Activated CD8-positive, alpha-beta memory T cell treated with anti-CD3 and anti-CD28 coated beads, Interleukin-2, amount 10 ng/mL, durations not matched to agents 7 days and 5 days (primary cell): Measurements from ENCODE around the gene DPP3. TPM values are rescaled to one million over a fixed set of nuclear protein-coding genes. Genes with fewer than 3 reads are reported as not detected.
"Not testable (repeated sequence)": the region's sequence is repeated elsewhere in the genome, so short reads cannot be mapped to it uniquely, and the experiment has no call there.

ENCODE experiments used
- ATAC-seq: fragments of 150-1000 bp; cut with Tn5 transposase; one replicate; pipeline ENCODE4 v1.10.0; 2021; ENCODE audit warnings: moderate library complexity
- CTCF ChIA-PET: fragments of 350-600 bp; sonication (Branson Sonifier 250); formaldehyde crosslinking; loops from one replicate; lab custom pipeline; 2021; ENCODE audit warnings: antibody characterized with exemption; lab: Charles Lee
- DNase-seq: peaks from one replicate; pipeline ENCODE4 v3.0.0-alpha.2; 2020
- H3K27ac Mint-ChIP-seq: one replicate; pipeline ENCODE4 v1.8.0; 2021; ENCODE audit warnings: mild to moderate bottlenecking, mixed read lengths
- H3K27me3 Mint-ChIP-seq: one replicate; pipeline ENCODE4 v1.8.0; 2021; ENCODE audit warnings: mixed read lengths
- H3K36me3 Mint-ChIP-seq: one replicate; pipeline ENCODE4 v1.8.0; 2021; ENCODE audit warnings: mild to moderate bottlenecking, mixed read lengths
- H3K4me1 Mint-ChIP-seq: one replicate; pipeline ENCODE4 v1.8.0; 2021; ENCODE audit warnings: mixed read lengths
- H3K4me3 Mint-ChIP-seq: one replicate; pipeline ENCODE4 v1.8.0; 2021; ENCODE audit warnings: mild to moderate bottlenecking, moderate library complexity, mixed read lengths
- H3K9me3 Mint-ChIP-seq: one replicate; pipeline ENCODE4 v1.8.0; 2022; ENCODE audit warnings: low read depth, mixed read lengths
- total RNA-seq, 2 experiments: library from RNA; stranded (reverse); gene quantifications; one replicate each; pipeline ENCODE4 v1.2.3, GENCODE V29; 2021

DPP3 gene
- total RNA-seq, 2 experiments from 2014 or later = 54.2 to 79.6 TPM

GRCh38 chr11:66450560-66450959 is 29.7 kb upstream of the DPP3 start:
- CTCF ChIA-PET = no interaction called here
- ATAC-seq (no peak), DNase-seq (no peak)
- no peak overlapping the region for H3K27ac Mint-ChIP-seq
- no peak overlapping the region for H3K4me3 Mint-ChIP-seq
- H3K36me3 Mint-ChIP-seq = no peaks in the 10 kb centered on the region
- H3K9me3 Mint-ChIP-seq = no peaks in the 10 kb centered on the region
- peaks cover 6% of the 10 kb centered on the region for H3K27me3 Mint-ChIP-seq
- H3K4me1 Mint-ChIP-seq = peaks cover 13% of the 10 kb centered on the region

GRCh38 chr11:66451663-66452062 is 28.6 kb upstream of the DPP3 start:
- CTCF ChIA-PET = interaction anchor here (1.8 kb wide), 1 partner anchor 63 kb away, joined by 4 read pairs; no protein-coding TSS in a partner anchor
- H3K4me1 Mint-ChIP-seq = peaks cover 13% of the 10 kb centered on the region
- no peaks in the 10 kb centered on the region for H3K9me3 Mint-ChIP-seq
- H3K36me3 Mint-ChIP-seq = no peaks in the 10 kb centered on the region
- peaks cover 6% of the 10 kb centered on the region for H3K27me3 Mint-ChIP-seq
- ATAC-seq (no peak), DNase-seq (no peak)
- no peak overlapping the region for H3K27ac Mint-ChIP-seq
- no peak overlapping the region for H3K4me3 Mint-ChIP-seq

GRCh38 chr11:66454247-66454646 is 26.0 kb upstream of the DPP3 start:
- H3K36me3 Mint-ChIP-seq = no peaks in the 10 kb centered on the region
- ATAC-seq (no peak), DNase-seq (no peak)
- H3K27ac Mint-ChIP-seq = no peak overlapping the region
- H3K4me3 Mint-ChIP-seq = no peak overlapping the region
- peaks cover 6% of the 10 kb centered on the region for H3K27me3 Mint-ChIP-seq
- H3K4me1 Mint-ChIP-seq = peaks cover 21% of the 10 kb centered on the region
- CTCF ChIA-PET = interaction anchor here (0.9 to 1.6 kb wide), 3 partner anchors 68 to 719 kb away, joined by 3 to 5 read pairs (median 3); partner anchors contain the start of gene RBM4B
- no peaks in the 10 kb centered on the region for H3K9me3 Mint-ChIP-seq

- Mint-ChIP-seq H3K4me1 (peaks cover 26% of the 10 kb centered on the region), H3K36me3 (no peaks in the 10 kb centered on the region), H3K27ac (no peak overlapping the region), H3K4me3 (no peak overlapping the region), H3K27me3 (peaks cover 6% of the 10 kb centered on the region), H3K9me3 (no peaks in the 10 kb centered on the region)
- no peak for ATAC-seq
- CTCF ChIA-PET = interaction anchor here (0.9 to 1.6 kb wide), 5 partner anchors 16 to 720 kb away, joined by 3 to 7 read pairs (median 5); partner anchors contain the start of genes DPP3, MRPL11 and RBM4B
- no peak for DNase-seq
Measured at GRCh38 chr11:66454828-66455227, 25.4 kb upstream of the DPP3 start.

GRCh38 chr11:66457826-66458225 is 22.4 kb upstream of the DPP3 start:
- H3K9me3 Mint-ChIP-seq = no peaks in the 10 kb centered on the region
- peaks cover 1% of the 10 kb centered on the region for H3K36me3 Mint-ChIP-seq
- no peak for ATAC-seq
- H3K27ac Mint-ChIP-seq = no peak overlapping the region
- no peak for DNase-seq
- H3K4me1 Mint-ChIP-seq = peaks cover 32% of the 10 kb centered on the region
- no peak overlapping the region for H3K4me3 Mint-ChIP-seq
- H3K27me3 Mint-ChIP-seq = no peaks in the 10 kb centered on the region
- CTCF ChIA-PET = interaction anchor here (0.7 kb wide), 1 partner anchor 19 kb away, joined by 3 read pairs; the partner anchor contains the start of gene MRPL11

- H3K4me1 Mint-ChIP-seq = peaks cover 32% of the 10 kb centered on the region
- CTCF ChIA-PET = no interaction called here
- H3K4me3 Mint-ChIP-seq = no peak overlapping the region
- H3K27ac Mint-ChIP-seq = no peak overlapping the region
- peaks cover 1% of the 10 kb centered on the region for H3K36me3 Mint-ChIP-seq
- no peaks in the 10 kb centered on the region for H3K27me3 Mint-ChIP-seq
- ATAC-seq (peak; percentile 20), DNase-seq (no peak)
- no peaks in the 10 kb centered on the region for H3K9me3 Mint-ChIP-seq
Measured at GRCh38 chr11:66459138-66459778, 21.0 kb upstream of the DPP3 start.

- H3K27ac Mint-ChIP-seq = no peak overlapping the region
- CTCF ChIA-PET = interaction anchor here (1.1 to 2.0 kb wide), 3 partner anchors 17 to 372 kb away, joined by 3 to 7 read pairs (median 6); partner anchors contain the start of genes DPP3 and MRPL11
- H3K4me3 Mint-ChIP-seq = no peak overlapping the region
- H3K4me1 Mint-ChIP-seq = peaks cover 30% of the 10 kb centered on the region
- no peaks in the 10 kb centered on the region for H3K27me3 Mint-ChIP-seq
- peaks cover 1% of the 10 kb centered on the region for H3K36me3 Mint-ChIP-seq
- no peaks in the 10 kb centered on the region for H3K9me3 Mint-ChIP-seq
- DNase-seq (no peak), ATAC-seq (no peak)
Measured at GRCh38 chr11:66462010-66462409, 18.2 kb upstream of the DPP3 start.

- Mint-ChIP-seq H3K27ac (peak overlapping the region; percentile 67), H3K4me1 (peaks cover 36% of the 10 kb centered on the region), H3K4me3 (no peak overlapping the region), H3K9me3 (no peaks in the 10 kb centered on the region), H3K27me3 (no peaks in the 10 kb centered on the region), H3K36me3 (peaks cover 1% of the 10 kb centered on the region)
- DNase-seq (no peak), ATAC-seq (no peak)
- CTCF ChIA-PET = interaction anchor here (1.1 kb wide), 1 partner anchor 54 kb away, joined by 4 read pairs; no protein-coding TSS in a partner anchor
Measured at GRCh38 chr11:66462911-66463310, 17.3 kb upstream of the DPP3 start.

- ATAC-seq, DNase-seq, H3K27ac Mint-ChIP-seq, H3K27me3 Mint-ChIP-seq, H3K4me3 Mint-ChIP-seq, H3K9me3 Mint-ChIP-seq, H3K36me3 Mint-ChIP-seq: not testable (repeated sequence)
- H3K4me1 Mint-ChIP-seq = peaks cover 34% of the 10 kb centered on the region
- CTCF ChIA-PET = interaction anchor here (0.7 kb wide), 1 partner anchor 342 kb away, joined by 3 read pairs; no protein-coding TSS in a partner anchor
Measured at GRCh38 chr11:66464116-66464515, 16.1 kb upstream of the DPP3 start.

GRCh38 chr11:66464916-66465315 is 15.3 kb upstream of the DPP3 start:
- Mint-ChIP-seq H3K4me1 (peaks cover 27% of the 10 kb centered on the region), H3K9me3 (no peaks in the 10 kb centered on the region), H3K4me3 (no peak overlapping the region), H3K36me3 (peaks cover 1% of the 10 kb centered on the region), H3K27ac (no peak overlapping the region), H3K27me3 (no peaks in the 10 kb centered on the region)
- ATAC-seq (no peak), DNase-seq (no peak)
- CTCF ChIA-PET = interaction anchor here (1.3 to 1.5 kb wide), 2 partner anchors 26 to 56 kb away, joined by 3 to 6 read pairs; partner anchors contain the start of gene MRPL11

GRCh38 chr11:66465373-66466224 is 14.6 kb upstream of the DPP3 start:
- no peaks in the 10 kb centered on the region for H3K9me3 Mint-ChIP-seq
- DNase-seq = no peak
- H3K27ac Mint-ChIP-seq = peak overlapping the region; percentile 74
- ATAC-seq = no peak
- no peaks in the 10 kb centered on the region for H3K27me3 Mint-ChIP-seq
- H3K36me3 Mint-ChIP-seq = peaks cover 1% of the 10 kb centered on the region
- H3K4me1 Mint-ChIP-seq = peaks cover 27% of the 10 kb centered on the region
- CTCF ChIA-PET = interaction anchor here (1.0 to 5.2 kb wide), 5 partner anchors 14 to 215 kb away, joined by 3 to 43 read pairs (median 3); partner anchors contain the start of genes DPP3 and MRPL11
- H3K4me3 Mint-ChIP-seq = peak overlapping the region; percentile 80

- Mint-ChIP-seq H3K4me3 (peak within 1 kb of the TSS; percentile 80), H3K27me3 (no peaks in the 10 kb centered on the region), H3K36me3 (peaks cover 1% of the 10 kb centered on the region), H3K4me1 (peaks cover 27% of the 10 kb centered on the region), H3K9me3 (no peaks in the 10 kb centered on the region), H3K27ac (peak within 1 kb of the TSS; percentile 75)
- CTCF ChIA-PET = interaction anchor here (0.6 to 5.2 kb wide), 8 partner anchors 13 to 214 kb away, joined by 3 to 43 read pairs (median 3); partner anchors contain the start of genes DPP3, MRPL11 and RBM4B
- ATAC-seq = peak; percentile 91
- DNase-seq = peak; percentile 95
Measured at GRCh38 chr11:66466225-66467033, 13.8 kb upstream of the DPP3 start, which contains the start of gene PELI3. PELI3 (plus strand) TSS chr11:66466905; CDS start chr11:66468129, 1,224 bp downstream.
